HG02798 (cell line): Measurements from ENCODE around the gene PAX5.

Experiments
- ATAC-seq: cut with Tn5 transposase; IDR thresholded peaks from one replicate; pipeline ENCODE4 v1.9.1; 2021; ENCODE audit warnings: mild to moderate bottlenecking; ENCODE audit not compliant: unreplicated experiment, poor library complexity

The PAX5 gene

DNA sequence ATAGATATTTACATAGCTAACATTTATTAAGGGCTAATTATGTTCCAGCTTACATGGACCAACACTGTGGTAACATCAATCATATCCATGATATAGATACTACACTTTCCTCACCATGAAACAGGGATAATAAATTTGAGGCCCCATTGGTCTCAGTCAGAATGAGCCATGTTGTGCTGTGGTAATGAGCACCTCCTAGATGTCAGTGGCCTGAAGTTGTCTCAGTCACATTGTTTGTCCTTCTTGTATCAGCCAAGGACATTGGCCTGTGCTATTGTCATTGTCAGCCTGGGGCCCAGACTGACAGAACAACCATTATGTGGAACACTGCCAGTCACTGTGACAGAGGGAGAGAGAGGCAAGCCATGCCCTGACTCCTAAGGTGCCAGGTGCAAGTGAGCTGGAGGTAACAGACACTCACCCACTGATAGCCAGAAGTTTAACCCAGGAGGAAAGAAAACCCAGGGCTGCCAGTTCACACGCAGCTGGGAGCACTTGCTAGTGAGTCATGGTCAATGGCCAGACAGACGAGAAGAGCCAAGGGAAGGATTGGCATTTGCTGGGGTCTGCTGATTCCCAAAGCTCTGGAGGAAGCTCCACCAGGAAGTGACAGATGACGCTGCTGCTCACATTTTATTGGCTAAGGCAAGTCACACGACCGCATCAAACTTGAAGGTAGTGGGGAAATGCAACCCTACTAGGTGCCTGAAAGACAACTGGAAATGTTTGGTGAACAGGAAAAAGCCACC, 237.2 kb downstream of the PAX5 start:
- ATAC-seq, result no peak

DNA sequence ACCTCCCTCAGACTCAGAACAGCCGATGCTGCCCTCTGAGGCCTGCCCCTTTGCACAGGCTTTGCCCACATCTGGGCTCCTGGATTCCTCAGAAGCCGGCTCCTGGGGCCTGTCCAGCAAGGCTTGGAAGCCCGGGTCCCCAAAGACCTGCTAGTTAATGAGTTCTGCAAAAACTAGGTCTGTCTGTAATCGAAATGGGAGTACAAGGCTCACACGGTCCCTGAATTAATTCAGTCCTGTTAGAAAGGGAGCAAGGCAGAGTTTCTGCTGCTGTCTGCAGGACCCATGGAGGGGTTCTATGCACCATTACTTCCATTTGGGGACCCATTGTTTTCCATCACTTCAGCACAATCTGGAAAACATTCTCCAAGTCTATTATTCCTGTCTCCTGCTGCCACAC, 239.6 kb downstream of the PAX5 start:
- ATAC-seq, result no peak

DNA sequence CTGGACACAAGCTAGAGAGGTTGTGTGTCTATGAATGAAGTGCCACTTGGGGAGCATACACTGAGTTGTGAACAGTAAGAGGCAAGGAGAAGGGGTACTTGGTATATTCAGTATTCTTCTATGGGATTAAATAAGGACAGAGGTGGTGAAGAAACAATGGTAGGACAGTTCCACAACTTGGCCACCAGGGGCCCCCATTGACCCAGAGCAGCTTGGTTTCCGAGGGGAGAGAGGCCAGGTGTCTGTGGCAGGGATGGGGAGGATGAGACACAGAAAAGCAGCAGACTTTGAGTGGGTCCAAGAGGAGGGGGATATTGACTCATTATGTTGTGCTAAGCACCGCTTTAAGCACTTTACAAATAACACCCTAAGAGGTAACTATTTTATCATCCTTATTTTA, 240.8 kb downstream of the PAX5 start:
- ATAC-seq, result no peak

DNA sequence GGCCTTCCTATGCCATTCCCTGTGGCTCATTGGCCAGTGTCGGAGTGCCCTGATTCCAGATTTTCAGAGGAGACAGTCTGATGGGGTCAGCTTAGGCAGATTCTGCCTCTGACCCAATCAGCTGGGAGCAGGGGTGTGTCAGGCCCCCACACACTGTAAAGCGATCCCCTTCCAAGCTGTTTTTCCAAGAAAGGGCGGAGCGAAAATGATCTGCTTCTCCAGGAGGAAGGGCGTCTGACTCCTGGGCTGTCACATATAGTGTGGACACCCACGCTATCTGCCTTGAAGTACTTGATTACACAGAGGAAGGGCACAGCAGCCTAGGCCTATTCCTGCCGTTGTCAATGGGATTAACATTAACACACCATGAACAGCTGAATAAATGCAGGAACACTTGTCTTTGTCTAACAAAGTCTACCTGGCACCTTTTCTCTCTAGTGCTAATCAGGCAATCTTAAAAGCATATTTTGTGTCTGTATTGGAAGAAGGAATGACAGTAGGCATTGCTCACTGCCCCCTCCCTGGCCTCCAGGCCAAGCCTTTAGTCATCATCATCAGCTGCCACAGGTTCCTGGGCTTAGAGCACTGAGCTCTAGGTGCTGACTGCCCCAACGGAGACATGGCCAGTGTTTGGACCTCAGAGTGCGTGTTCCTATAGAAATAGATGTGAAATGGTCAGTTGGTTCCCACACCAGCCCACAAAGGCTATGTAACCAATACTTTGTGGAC, 242.7 kb downstream of the PAX5 start:
- no peak for ATAC-seq

DNA sequence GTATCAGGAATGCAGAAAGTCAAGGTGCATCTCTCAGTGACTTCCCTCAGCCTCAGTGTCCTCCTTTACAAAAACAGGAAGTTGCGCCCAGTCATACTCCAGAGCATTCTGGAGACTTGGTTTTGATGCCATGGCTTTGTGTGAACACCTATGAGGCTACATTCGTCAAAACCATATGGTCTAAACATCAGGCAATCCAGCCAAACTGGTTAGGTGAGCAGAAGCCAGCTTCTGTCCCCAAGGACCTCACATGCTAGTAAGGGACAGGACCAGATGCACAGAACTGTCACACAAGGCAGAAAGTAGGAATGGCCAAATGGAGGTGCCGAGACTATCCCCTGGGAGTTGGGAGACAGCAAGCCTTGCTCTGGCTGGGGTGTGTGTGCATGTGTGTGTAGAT, 244.2 kb downstream of the PAX5 start:
- no peak for ATAC-seq

DNA sequence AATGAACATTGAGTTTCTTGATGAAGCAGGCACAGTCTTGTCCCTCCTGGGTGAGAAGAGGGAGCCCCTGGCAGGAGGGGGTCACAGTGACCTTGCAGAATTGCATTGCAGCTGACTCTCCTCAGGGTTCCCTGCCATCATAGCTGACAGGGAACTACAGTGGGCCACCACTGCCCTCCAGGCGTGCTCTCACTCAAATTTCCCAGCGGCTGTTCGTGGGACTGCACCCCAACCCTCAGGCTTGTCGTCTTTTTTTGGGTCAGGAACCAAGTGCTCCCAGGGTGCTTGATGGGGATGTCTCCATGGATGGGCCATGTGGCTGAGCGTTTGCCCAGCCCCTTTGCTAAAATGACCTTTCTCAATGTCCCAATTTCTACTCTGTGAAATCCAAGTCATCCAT, 245.5 kb downstream of the PAX5 start:
- no peak for ATAC-seq

DNA sequence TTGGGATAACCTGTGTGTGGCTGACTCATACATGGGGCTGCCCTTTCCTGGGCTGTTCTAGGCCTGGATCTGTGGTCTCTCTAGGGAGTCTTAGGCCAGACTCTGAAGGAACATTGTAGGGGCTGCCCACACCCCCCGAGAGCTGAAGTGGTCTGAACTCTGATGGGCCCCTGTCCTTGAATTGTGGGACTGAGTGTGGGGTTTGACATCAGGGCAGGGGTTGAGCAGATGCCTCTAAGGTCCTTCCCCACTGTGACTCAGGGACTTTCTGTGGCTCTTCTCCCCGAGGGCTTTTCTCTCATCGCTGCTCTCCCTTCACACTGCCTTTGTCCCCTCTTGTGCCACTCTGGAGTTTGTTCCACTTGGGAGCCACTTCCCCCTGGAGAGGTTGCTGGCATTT, 246.4 kb downstream of the PAX5 start:
- no peak for ATAC-seq
